NOMO-1 treated with DMSO at 0.1 percent for 48 hours (cell line): Measurements from ENCODE around the gene NMD3.
A peak's percentile ranks its signal among the peaks of the same experiment; 100 is the strongest.

Experiments used
- DNase-seq: peaks from one replicate; lab custom pipeline; 2025; ENCODE audit not compliant: unreplicated experiment; lab: John Stamatoyannopoulos, UW

NMD3 gene

GRCh38 chr3:161230621-161231171, 9.6 kb downstream of the NMD3 start:
- no peak for DNase-seq

- no peak for DNase-seq
These were observed 10.8 kb downstream of the NMD3 start for GRCh38 chr3:161231861-161232260.

- DNase-seq = no peak
These were observed 12.4 kb downstream of the NMD3 start for GRCh38 chr3:161233557-161233956.

- DNase-seq = no peak
These were observed 15.1 kb downstream of the NMD3 start for GRCh38 chr3:161236240-161236639.

- DNase-seq = no peak
These were observed 18.6 kb downstream of the NMD3 start for GRCh38 chr3:161239700-161240099.

GRCh38 chr3:161244538-161244937, 23.4 kb downstream of the NMD3 start:
- DNase-seq = no peak

GRCh38 chr3:161247049-161247448, 25.9 kb downstream of the NMD3 start:
- DNase-seq = no peak

GRCh38 chr3:161250116-161250515, 29.0 kb downstream of the NMD3 start:
- no peak for DNase-seq

GRCh38 chr3:161251716-161252115, 30.6 kb downstream of the NMD3 start:
- no peak for DNase-seq

GRCh38 chr3:161252143-161252542, 31.0 kb downstream of the NMD3 start:
- no peak for DNase-seq

GRCh38 chr3:161253711-161254110, 32.6 kb downstream of the NMD3 start:
- DNase-seq = no peak

GRCh38 chr3:161254861-161255260, 33.8 kb downstream of the NMD3 start:
- DNase-seq = no peak

- DNase-seq = peak; percentile 8
These were observed 41.9 kb downstream of the NMD3 start for GRCh38 chr3:161263057-161263456.

GRCh38 chr3:161264852-161265251, 43.7 kb downstream of the NMD3 start:
- no peak for DNase-seq

- DNase-seq = no peak
These were observed 44.9 kb downstream of the NMD3 start for GRCh38 chr3:161265916-161266571.

GRCh38 chr3:161266731-161267150, 45.6 kb downstream of the NMD3 start:
- no peak for DNase-seq

- no peak for DNase-seq
These were observed 46.5 kb downstream of the NMD3 start for GRCh38 chr3:161267646-161268045.

- no peak for DNase-seq
These were observed 47.5 kb downstream of the NMD3 start for GRCh38 chr3:161268601-161269000.

GRCh38 chr3:161270991-161271390, 49.9 kb downstream of the NMD3 start:
- no peak for DNase-seq

GRCh38 chr3:161271646-161272045, 50.5 kb downstream of the NMD3 start:
- no peak for DNase-seq

- DNase-seq = no peak
These were observed 51.4 kb downstream of the NMD3 start for GRCh38 chr3:161272524-161272923.

- peak; percentile 44 for DNase-seq
These were observed 52.6 kb downstream of the NMD3 start for GRCh38 chr3:161273589-161274218.
